OCI-M2 (cell line): Measurements from ENCODE around the gene PAK2.
"Not testable (repeated sequence)": the region's sequence is repeated elsewhere in the genome, so short reads cannot be mapped to it uniquely, and the experiment has no call there.

Experiments used
- DNase-seq: peaks from one replicate; lab custom pipeline; 2025; ENCODE audit not compliant: unreplicated experiment; lab: John Stamatoyannopoulos, UW

The PAK2 gene

GRCh38 chr3:196739671-196740480 lies at the start of gene PAK2:
Gene PAK2, plus strand, starts transcription at chr3:196739857. Its CDS starts 42,790 bp downstream, at chr3:196782647.
- peak; percentile 66 for DNase-seq

GRCh38 chr3:196689941-196690660 lies 49.6 kb upstream of the PAK2 start:
- no peak for DNase-seq

DNA sequence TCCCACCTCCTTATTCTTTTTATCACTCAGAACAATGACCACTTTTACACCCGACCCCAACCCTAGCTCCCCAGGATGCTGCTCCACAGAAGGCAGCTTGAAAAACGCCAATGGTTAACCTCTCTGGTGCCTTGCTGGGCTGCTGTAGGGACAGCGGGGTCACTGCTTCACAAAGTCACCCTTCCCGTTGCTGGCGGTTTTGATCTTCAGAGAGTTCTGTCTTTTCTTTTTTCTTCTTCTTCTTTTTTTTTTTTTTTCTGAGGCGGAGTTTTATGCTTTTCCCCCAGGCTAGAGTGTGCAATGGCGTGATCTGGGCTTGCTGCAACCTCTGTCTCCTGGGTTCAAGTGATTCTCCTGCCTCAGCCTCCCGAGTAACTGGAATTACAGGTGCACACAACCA lies 48.3 kb upstream of the PAK2 start:
- no peak for DNase-seq

GRCh38 chr3:196694202-196694638 lies 45.4 kb upstream of the PAK2 start:
- DNase-seq = no peak

DNA sequence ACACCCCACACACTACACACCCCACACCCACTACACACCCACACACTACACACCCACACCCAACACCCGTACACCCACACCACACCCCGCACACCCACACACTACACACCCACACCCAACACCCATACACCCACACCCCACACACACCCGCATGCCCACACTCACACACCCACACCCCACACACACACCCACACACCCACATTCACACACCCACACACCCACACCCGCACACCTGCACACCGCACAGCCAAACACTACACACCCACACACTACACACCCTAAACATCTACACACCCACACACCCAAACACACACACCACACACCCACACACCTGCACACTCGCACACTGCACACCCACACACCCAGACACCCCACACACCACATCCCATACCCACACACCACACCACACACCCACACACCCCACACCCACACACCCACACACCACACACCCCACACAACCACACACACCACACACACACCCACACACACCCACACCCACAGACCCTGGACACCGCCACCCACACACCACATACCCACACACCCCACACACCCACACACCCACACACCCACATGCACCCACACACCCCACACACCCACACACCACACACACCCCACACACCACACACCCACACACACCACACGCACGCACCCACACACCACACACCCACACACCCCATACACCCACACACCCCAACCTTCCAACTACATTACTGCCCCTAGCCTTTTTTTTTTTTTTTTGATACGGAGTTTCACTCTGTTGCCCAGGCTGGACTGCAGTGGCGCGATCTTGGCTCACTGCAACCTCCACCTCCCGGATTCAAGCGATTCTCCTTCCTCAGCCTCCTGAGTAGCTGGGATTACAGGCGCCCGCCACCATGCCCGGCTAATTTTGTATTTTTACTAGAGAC lies 44.5 kb upstream of the PAK2 start:
- no peak for DNase-seq

DNA sequence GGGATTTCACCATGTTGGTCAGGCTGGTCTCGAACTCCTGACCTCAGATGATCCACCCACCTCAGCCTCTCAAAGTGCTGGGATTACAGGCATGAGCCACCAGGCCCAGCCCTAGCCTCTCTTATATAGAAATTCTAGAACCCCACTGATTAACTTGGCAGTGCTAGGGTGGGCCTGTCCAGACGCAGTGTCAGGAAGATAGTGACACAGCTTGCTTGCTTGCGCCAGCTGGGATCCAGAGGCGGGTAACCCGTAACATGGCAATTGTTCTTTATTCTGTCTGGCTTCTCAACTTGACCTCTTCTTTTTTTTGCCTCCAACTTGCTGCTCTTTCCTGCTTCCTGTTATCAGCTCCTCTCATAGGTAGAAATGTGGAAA lies 43.8 kb upstream of the PAK2 start:
- no peak for DNase-seq

- no peak for DNase-seq
Observed at GRCh38 chr3:196697270-196697669, 42.4 kb upstream of the PAK2 start.

GRCh38 chr3:196699749-196700148 lies 39.9 kb upstream of the PAK2 start:
- no peak for DNase-seq

- DNase-seq = no peak
Observed at GRCh38 chr3:196700801-196701200, 38.9 kb upstream of the PAK2 start.

- DNase-seq = no peak
Observed at GRCh38 chr3:196706327-196706726, 33.3 kb upstream of the PAK2 start.

DNA sequence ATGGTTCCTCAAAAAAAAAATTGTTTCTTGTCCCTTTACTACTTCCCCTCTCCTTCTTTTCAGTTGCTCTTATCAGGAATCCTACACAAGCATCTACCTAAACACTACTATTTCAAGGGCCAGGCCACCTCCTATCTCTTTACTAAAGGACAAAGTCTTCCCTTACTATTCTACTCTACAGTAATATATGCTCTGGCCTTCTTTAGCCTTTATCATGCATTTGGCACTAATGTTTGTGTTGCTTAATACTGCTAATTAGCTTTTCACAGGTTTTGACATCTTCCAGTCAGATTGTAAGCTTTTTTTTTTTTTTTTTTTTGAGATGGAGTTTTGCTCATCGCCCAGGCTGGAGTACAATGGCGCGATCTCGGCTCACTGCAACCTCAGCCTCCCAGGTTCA lies 32.9 kb upstream of the PAK2 start:
- DNase-seq = no peak

- no peak for DNase-seq
Observed at GRCh38 chr3:196707566-196707965, 32.1 kb upstream of the PAK2 start.

GRCh38 chr3:196708467-196708866 lies 31.2 kb upstream of the PAK2 start:
- DNase-seq = no peak

GRCh38 chr3:196711838-196712513 lies 27.7 kb upstream of the PAK2 start, which contains the start of the genes CEP19 and PIGX:
Gene CEP19, minus strand, starts transcription at chr3:196712250. Its CDS starts 3,593 bp downstream, at chr3:196708657.
Gene PIGX, plus strand, starts transcription at chr3:196712377.
- DNase-seq = peak; percentile 50

DNA sequence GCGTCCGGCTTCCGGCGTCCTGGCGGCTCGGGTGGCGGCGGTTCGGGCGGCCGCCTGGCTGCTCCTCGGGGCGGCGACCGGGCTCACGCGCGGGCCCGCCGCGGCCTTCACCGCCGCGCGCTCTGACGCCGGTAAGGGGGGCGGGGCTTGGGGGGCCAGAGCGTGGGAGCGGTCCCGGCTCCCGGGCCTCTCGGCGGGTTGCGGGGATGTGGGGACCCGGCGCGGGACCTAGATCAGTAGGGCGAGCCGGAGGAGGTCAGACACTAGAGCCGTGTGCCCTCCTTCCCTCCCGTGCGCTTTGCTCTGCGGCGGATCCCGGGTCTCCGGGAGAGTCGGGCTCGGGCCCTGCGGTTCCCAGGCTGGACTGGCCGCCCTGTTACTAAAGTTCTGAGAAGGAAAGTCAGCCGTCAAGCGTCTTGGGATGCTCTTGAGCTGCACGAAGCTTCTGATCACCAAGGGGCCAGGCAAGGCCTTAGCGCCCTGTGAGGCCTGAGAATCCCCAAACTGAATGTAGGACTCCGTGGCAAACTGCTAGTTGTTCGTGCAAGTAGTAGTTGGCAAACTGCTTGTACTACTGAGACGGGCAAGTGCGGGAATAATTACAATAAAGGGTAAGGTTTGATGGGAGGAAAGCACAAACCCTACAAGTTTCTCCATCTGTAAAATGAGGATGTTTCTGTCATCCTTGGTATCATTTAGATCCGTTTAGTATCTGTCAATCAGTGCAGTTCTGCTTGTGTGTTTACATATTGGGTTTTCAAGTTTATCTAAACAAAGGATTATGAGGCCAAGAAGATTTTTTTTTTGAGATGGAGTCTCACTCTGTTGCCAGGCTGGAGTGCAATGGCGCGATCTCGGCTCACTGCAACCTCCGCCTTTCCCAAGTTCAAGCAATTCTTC lies 26.9 kb upstream of the PAK2 start:
- no peak for DNase-seq

GRCh38 chr3:196717162-196717561 lies 22.5 kb upstream of the PAK2 start:
- DNase-seq = not testable (repeated sequence)

GRCh38 chr3:196721097-196721496 lies 18.6 kb upstream of the PAK2 start:
- no peak for DNase-seq

GRCh38 chr3:196726788-196727675 lies 12.6 kb upstream of the PAK2 start:
- DNase-seq = no peak

DNA sequence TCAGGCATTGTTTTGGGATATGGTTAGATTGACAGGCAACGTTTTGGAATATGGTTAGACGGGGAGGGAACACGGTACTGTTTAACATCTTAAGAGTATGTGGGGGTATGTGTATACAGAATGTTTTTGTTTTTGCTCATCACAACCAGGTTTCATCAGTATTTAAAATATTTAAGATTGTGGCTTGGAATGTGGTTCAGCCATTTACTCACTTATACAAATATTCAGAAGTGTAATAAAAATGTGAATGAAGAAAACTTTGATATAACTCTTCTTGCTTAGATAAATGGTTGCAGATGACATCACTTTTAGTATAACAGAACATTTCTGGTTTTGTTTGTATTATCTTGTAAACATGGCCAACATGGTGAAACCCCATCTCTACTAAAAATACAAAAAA lies 3.9 kb upstream of the PAK2 start:
- no peak for DNase-seq
